ENCODE measurements around the gene DXO. TPM values are rescaled to one million over a fixed set of nuclear protein-coding genes. Genes with fewer than 3 reads are reported as not detected.
A peak's percentile ranks its signal among the peaks of the same experiment; 100 is the strongest.
"Not testable (repeated sequence)": the region's sequence is repeated elsewhere in the genome, so short reads cannot be mapped to it uniquely, and the experiment has no call there.

Gene DXO
- 21.3 TPM for total RNA-seq
- 26.0 TPM for polyA plus RNA-seq (ENCODE audit: insufficient read depth, low read depth, low replicate concordance)
- long read RNA-seq, donor 1, partial matches to known transcripts = 0 of 2 reads
- long read RNA-seq, donor 1, other reads (novel, unspliced or antisense) = 0 of 2 reads
- long read RNA-seq, donor 2, partial matches to known transcripts = 0 of 3 reads
- long read RNA-seq, donor 2, other reads (novel, unspliced or antisense) = 0 of 3 reads
- long read RNA-seq, donor 3, partial matches to known transcripts = 35 of 52 reads
- long read RNA-seq, donor 3, other reads (novel, unspliced or antisense) = 10 of 52 reads
- long read RNA-seq, donor 4, partial matches to known transcripts = 0 of 5 reads
- long read RNA-seq, donor 4, other reads (novel, unspliced or antisense) = 0 of 5 reads
- long read RNA-seq, donor 5, partial matches to known transcripts = 0 of 1 reads
- long read RNA-seq, donor 5, other reads (novel, unspliced or antisense) = 0 of 1 reads
- long read RNA-seq, donor 6, partial matches to known transcripts = 0 of 2 reads
- long read RNA-seq, donor 6, other reads (novel, unspliced or antisense) = 0 of 2 reads
- long read RNA-seq, donor 7, transcript DXO-201 (7 exons, 1,628 nt) = major isoform, 7 of 32 reads
- long read RNA-seq, donor 7, partial matches to known transcripts = 5 of 32 reads
- long read RNA-seq, donor 7, other reads (novel, unspliced or antisense) = 16 of 32 reads
- long read RNA-seq, donor 8, partial matches to known transcripts = 0 of 7 reads
- long read RNA-seq, donor 8, other reads (novel, unspliced or antisense) = 0 of 7 reads
- long read RNA-seq, donor 9, partial matches to known transcripts = 5 of 7 reads
- long read RNA-seq, donor 9, other reads (novel, unspliced or antisense) = 0 of 7 reads
- long read RNA-seq, donor 10, partial matches to known transcripts = 0 of 4 reads
- long read RNA-seq, donor 10, other reads (novel, unspliced or antisense) = 0 of 4 reads

DNA sequence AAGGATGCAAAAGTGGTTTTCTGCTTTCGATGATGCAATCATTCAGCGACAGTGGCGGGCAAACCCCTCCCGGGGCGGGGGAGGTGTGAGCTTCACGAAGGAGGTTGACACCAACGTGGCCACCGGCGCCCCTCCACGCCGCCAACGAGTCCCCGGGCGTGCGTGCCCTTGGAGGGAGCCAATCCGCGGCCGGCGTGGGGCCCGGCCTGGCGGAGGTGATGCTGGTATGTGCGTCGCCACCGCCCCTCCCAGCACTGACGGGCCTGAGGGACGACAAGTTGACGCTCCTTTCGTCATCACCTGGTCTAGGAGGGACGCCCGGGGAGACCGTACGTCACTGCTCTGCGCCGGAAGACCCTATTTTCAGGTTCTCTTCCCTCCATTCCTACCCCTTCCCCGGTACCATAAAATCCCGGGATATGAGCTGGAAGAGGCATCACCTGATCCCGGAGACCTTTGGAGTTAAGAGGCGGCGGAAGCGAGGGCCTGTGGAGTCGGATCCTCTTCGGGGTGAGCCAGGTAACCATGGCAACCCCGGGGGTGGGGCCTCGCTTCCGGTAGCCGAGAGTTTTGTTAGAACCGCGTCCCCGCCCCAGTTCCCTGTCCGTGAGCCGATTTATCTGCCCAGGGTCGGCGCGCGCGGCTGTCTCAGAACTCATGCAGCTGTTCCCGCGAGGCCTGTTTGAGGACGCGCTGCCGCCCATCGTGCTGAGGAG is at the start of gene DXO:
DXO (minus strand) TSS at position 146 of the 716 bp plus-strand sequence. CDS start 463 bp downstream, outside the sequence.
- H3K36me3 ChIP-seq (ENCODE audit: control insufficient read depth in 2 of 3, insufficient read depth in 3 of 3, low read length in 3 of 3) = peaks cover 2 to 17% (median 16%) of the 10 kb centered on the region in 3 donors
- no peak for FAIRE-seq

DNA sequence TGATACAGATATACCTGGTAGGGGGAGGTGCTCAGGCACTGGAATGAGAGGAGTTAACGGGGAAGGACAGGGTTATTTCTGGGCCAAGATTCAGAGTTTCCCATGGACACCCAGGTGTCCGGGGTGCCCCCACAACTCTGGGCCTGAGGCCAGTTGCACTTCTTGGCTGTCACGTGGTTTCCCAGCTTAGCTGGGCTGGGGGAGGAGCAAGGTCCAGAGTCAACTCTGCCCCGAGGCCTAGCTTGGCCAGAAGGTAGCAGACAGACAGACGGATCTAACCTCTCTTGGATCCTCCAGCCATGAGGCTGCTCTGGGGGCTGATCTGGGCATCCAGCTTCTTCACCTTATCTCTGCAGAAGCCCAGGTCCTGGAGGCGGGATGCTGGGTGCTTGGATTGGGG is 42.6 kb upstream of the DXO start, which contains the start of gene C4B:
C4B (plus strand) TSS at position 249 of the 400 bp plus-strand sequence; CDS start at position 300, 51 bp downstream.
- H3K27me3 ChIP-seq (ENCODE audit: control insufficient read depth, insufficient read depth, low read length); intact Hi-C loops (cut with DNase I); DNase-seq; FAIRE-seq; H3K4me1 ChIP-seq (ENCODE audit: control insufficient read depth in 2 of 3, insufficient read depth in 2 of 3, low read depth in 1 of 3, low read length in 3 of 3); H3K4me3 ChIP-seq (ENCODE audit: low read length in 3 of 3); H3K36me3 ChIP-seq (ENCODE audit: control insufficient read depth in 2 of 3, insufficient read depth in 3 of 3, low read length in 3 of 3); H3K9ac ChIP-seq (ENCODE audit: low read length in 3 of 3); H3K9me3 ChIP-seq (ENCODE audit: control insufficient read depth in 2 of 3, insufficient read depth in 1 of 3, low read length in 3 of 3); H3K27ac ChIP-seq (ENCODE audit: low read depth in 2 of 2, low read length in 2 of 2): not testable (repeated sequence)

More for the DNA sequence above, at the start of gene DXO:
- DNase-seq = peak; percentile 97 to 99 (median 98)
- no peaks in the 10 kb centered on the region for H3K9me3 ChIP-seq (ENCODE audit: control insufficient read depth in 2 of 3, insufficient read depth in 1 of 3, low read length in 3 of 3)
- peak within 1 kb of the TSS; percentile 94 to 99 for H3K27ac ChIP-seq (ENCODE audit: low read depth in 2 of 2, low read length in 2 of 2)
- no peaks in the 10 kb centered on the region for H3K27me3 ChIP-seq (ENCODE audit: control insufficient read depth, insufficient read depth, low read length)
- peak within 1 kb of the TSS; percentile 80 to 98 (median 89) for H3K4me3 ChIP-seq (ENCODE audit: low read length in 3 of 3)
- peak within 1 kb of the TSS; percentile 63 to 98 (median 74) for H3K9ac ChIP-seq (ENCODE audit: low read length in 3 of 3)
- intact Hi-C loops (cut with DNase I) = no loop called here
- TF ChIP-seq CTCF (IDR thresholded peaks at IDR 0.05; ENCODE audit: borderline replicate concordance, extremely low read depth, insufficient read depth) = no peak
- peaks cover 0 to 26% (median 4%) of the 10 kb centered on the region in 3 donors for H3K4me1 ChIP-seq (ENCODE audit: control insufficient read depth in 2 of 3, insufficient read depth in 2 of 3, low read depth in 1 of 3, low read length in 3 of 3)

- H3K36me3 ChIP-seq (ENCODE audit: control insufficient read depth in 2 of 3, insufficient read depth in 3 of 3, low read length in 3 of 3); H3K4me1 ChIP-seq (ENCODE audit: control insufficient read depth in 2 of 3, insufficient read depth in 2 of 3, low read depth in 1 of 3, low read length in 3 of 3); H3K27ac ChIP-seq (ENCODE audit: low read depth in 2 of 2, low read length in 2 of 2); H3K4me3 ChIP-seq (ENCODE audit: low read length in 3 of 3); H3K9ac ChIP-seq (ENCODE audit: low read length in 3 of 3); intact Hi-C loops (cut with DNase I); DNase-seq; FAIRE-seq; H3K27me3 ChIP-seq (ENCODE audit: control insufficient read depth, insufficient read depth, low read length); H3K9me3 ChIP-seq (ENCODE audit: control insufficient read depth in 2 of 3, insufficient read depth in 1 of 3, low read length in 3 of 3): not testable (repeated sequence)
Observed at GRCh38 chr6:32013738-32014137, 41.8 kb upstream of the DXO start.

GRCh38 chr6:32012941-32013617 is 41.1 kb upstream of the DXO start:
- H3K36me3 ChIP-seq (ENCODE audit: control insufficient read depth in 2 of 3, insufficient read depth in 3 of 3, low read length in 3 of 3); intact Hi-C loops (cut with DNase I); H3K4me1 ChIP-seq (ENCODE audit: control insufficient read depth in 2 of 3, insufficient read depth in 2 of 3, low read depth in 1 of 3, low read length in 3 of 3); H3K9me3 ChIP-seq (ENCODE audit: control insufficient read depth in 2 of 3, insufficient read depth in 1 of 3, low read length in 3 of 3); FAIRE-seq; H3K27ac ChIP-seq (ENCODE audit: low read depth in 2 of 2, low read length in 2 of 2); H3K27me3 ChIP-seq (ENCODE audit: control insufficient read depth, insufficient read depth, low read length); H3K9ac ChIP-seq (ENCODE audit: low read length in 3 of 3); H3K4me3 ChIP-seq (ENCODE audit: low read length in 3 of 3); DNase-seq: not testable (repeated sequence)

DNA sequence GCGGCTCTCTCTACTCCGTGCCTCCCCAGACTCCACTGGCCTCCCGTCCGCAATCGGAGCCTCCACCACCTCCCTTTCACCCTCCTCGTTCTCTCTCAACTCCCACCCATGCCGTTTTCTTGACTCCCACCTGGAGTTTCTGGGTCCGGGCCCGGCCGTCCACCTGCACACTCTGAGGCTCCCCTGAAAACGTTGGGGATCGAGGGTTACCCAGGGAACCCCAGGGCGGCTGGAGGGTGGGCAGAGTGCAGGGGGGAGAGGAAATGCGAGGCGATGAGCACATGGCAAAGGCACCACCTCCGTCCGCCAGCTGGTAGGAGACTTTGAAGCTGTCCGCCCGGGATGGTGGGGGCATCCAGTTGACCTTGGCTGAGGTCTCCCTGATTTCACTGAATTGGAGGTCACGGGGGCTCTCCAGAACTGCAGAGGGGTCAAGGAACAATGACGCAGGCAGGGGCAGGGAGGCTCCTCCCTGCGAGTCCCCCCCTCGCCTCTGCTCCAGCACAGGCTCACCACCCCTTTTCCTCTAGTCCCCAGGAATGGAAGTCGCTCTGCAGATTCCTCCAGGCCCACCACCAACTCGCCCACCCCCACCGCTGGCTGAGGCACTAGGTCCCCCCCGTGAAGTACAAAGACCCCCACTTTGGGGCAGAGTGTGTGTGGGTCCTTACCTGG is 39.1 kb upstream of the DXO start:
- H3K4me3 ChIP-seq (ENCODE audit: low read length in 3 of 3); H3K27ac ChIP-seq (ENCODE audit: low read depth in 2 of 2, low read length in 2 of 2); intact Hi-C loops (cut with DNase I); DNase-seq; H3K27me3 ChIP-seq (ENCODE audit: control insufficient read depth, insufficient read depth, low read length); H3K9me3 ChIP-seq (ENCODE audit: control insufficient read depth in 2 of 3, insufficient read depth in 1 of 3, low read length in 3 of 3); H3K4me1 ChIP-seq (ENCODE audit: control insufficient read depth in 2 of 3, insufficient read depth in 2 of 3, low read depth in 1 of 3, low read length in 3 of 3); FAIRE-seq; H3K9ac ChIP-seq (ENCODE audit: low read length in 3 of 3); H3K36me3 ChIP-seq (ENCODE audit: control insufficient read depth in 2 of 3, insufficient read depth in 3 of 3, low read length in 3 of 3): not testable (repeated sequence)

GRCh38 chr6:32009537-32009936 is 37.6 kb upstream of the DXO start:
- intact Hi-C loops (cut with DNase I); H3K4me3 ChIP-seq (ENCODE audit: low read length in 3 of 3); H3K36me3 ChIP-seq (ENCODE audit: control insufficient read depth in 2 of 3, insufficient read depth in 3 of 3, low read length in 3 of 3); H3K9ac ChIP-seq (ENCODE audit: low read length in 3 of 3); H3K27ac ChIP-seq (ENCODE audit: low read depth in 2 of 2, low read length in 2 of 2); DNase-seq; H3K4me1 ChIP-seq (ENCODE audit: control insufficient read depth in 2 of 3, insufficient read depth in 2 of 3, low read depth in 1 of 3, low read length in 3 of 3); H3K9me3 ChIP-seq (ENCODE audit: control insufficient read depth in 2 of 3, insufficient read depth in 1 of 3, low read length in 3 of 3); FAIRE-seq; H3K27me3 ChIP-seq (ENCODE audit: control insufficient read depth, insufficient read depth, low read length): not testable (repeated sequence)
